ENCODE measurements around the gene FUZ. TPM values are rescaled to one million over a fixed set of nuclear protein-coding genes. Genes with fewer than 3 reads are reported as not detected.
A peak's percentile ranks its signal among the peaks of the same experiment; 100 is the strongest.

Gene FUZ
- total RNA-seq, 1 experiment from 2014 or later: 31.0 TPM

- in situ Hi-C loops (cut with HindIII; ENCODE audit: low pct_unique_long_range_greater_than_20kb, low sequenced_read_pairs): no loop called here
- no peak for DNase-seq (ENCODE audit: low read depth, low spot score)
Observed at GRCh38 chr19:49853852-49854377, 40.8 kb upstream of the FUZ start.

DNA sequence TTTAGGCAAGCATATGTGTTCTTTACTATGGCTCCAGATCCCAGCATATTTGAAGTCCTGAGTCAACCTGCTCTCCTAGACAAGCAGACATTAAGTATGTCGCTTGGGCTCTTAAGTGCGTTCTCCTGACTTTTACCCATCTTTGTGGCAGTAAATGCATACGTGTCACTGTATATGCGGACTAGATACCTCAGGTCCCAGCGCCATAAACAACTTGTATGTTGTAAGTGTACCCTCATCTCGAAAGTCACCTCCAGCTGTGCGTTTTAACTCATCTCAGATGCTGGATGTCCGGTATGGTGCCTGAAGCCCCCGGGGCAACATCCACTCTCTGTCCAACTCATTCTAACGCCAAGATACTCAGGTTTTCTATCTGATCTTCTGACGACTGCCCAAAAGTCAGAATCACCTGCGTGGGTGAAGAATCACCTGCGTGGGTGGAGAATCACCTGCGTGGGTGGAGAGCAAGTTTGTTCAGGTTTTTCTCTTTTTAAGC, 39.6 kb upstream of the FUZ start:
- in situ Hi-C loops (cut with HindIII; ENCODE audit: low pct_unique_long_range_greater_than_20kb, low sequenced_read_pairs): no loop called here
- no peak for DNase-seq (ENCODE audit: low read depth, low spot score)

GRCh38 chr19:49851456-49852259, 38.6 kb upstream of the FUZ start:
- in situ Hi-C loops (cut with HindIII; ENCODE audit: low pct_unique_long_range_greater_than_20kb, low sequenced_read_pairs): no loop called here
- DNase-seq (ENCODE audit: low read depth, low spot score): no peak

- in situ Hi-C loops (cut with HindIII; ENCODE audit: low pct_unique_long_range_greater_than_20kb, low sequenced_read_pairs): no loop called here
- DNase-seq (ENCODE audit: low read depth, low spot score): peak; percentile 86
Observed at GRCh38 chr19:49850487-49851342, 37.6 kb upstream of the FUZ start, which contains the start of gene PTOV1. Gene PTOV1 (plus strand): TSS chr19:49851159.

DNA sequence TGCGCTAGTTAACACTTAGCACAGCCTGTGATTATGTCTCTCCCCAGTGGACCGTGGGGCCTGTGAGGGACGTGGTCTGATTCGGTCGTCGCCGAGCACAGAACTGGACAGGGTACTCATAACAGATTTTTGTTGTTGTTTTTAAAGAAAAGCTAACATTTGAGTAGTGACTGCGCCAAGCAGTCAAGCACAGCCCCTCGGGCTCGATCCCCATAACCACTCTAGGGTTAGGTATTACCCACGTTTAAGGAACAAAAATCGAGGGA, 37.1 kb upstream of the FUZ start:
- in situ Hi-C loops (cut with HindIII; ENCODE audit: low pct_unique_long_range_greater_than_20kb, low sequenced_read_pairs): no loop called here
- DNase-seq (ENCODE audit: low read depth, low spot score): no peak

- in situ Hi-C loops (cut with HindIII; ENCODE audit: low pct_unique_long_range_greater_than_20kb, low sequenced_read_pairs): no loop called here
- DNase-seq (ENCODE audit: low read depth, low spot score): no peak
Observed at GRCh38 chr19:49849433-49850220, 36.5 kb upstream of the FUZ start.

GRCh38 chr19:49848938-49849337, 35.8 kb upstream of the FUZ start:
- in situ Hi-C loops (cut with HindIII; ENCODE audit: low pct_unique_long_range_greater_than_20kb, low sequenced_read_pairs): no loop called here
- no peak for DNase-seq (ENCODE audit: low read depth, low spot score)

DNA sequence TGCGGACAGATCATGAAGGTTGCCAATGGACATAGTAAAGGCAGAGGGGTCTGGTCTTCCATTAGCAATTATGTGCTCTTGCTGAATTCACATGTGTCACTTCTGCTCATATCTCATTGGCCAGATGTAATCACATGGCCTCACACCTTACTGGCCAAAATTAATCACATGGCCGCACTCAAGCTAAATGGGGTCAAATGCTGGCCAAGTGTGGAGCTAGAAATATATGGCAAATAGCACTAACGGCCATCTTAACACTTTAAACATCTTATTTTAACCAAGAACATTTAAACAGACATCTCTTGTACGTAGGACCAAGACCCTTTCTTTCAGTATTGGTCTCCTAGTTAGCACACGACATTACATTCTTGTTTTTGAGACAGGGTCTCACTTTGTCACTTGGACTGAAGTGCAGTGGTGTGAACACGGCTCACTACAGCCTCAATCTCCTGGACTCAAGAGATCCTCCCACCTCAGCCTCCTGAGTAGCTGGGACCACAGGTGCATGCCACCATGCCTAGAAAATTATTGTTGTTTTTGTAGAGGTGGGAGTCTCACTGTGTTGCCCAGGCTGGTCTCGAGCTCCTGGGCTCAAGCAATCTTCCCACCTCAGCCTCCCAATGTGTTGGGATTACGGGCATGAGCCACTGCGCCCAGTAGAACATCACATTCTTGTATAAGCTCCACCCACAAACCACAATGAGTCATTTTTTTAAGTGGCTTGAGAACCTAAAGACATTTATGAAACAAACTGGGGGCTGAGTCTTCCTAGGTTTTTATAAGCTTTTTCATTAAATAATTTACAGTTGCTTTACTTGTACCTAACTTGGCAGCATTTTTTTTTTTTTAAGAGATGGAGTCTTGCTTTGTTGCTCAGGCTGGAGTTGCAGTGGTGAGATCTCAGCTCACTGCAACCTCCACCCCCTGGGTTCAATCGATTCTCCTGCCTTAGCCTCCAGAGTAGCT, 34.9 kb upstream of the FUZ start:
- DNase-seq (ENCODE audit: low read depth, low spot score): peak; percentile 24
- in situ Hi-C loops (cut with HindIII; ENCODE audit: low pct_unique_long_range_greater_than_20kb, low sequenced_read_pairs): no loop called here

- DNase-seq (ENCODE audit: low read depth, low spot score): no peak
- in situ Hi-C loops (cut with HindIII; ENCODE audit: low pct_unique_long_range_greater_than_20kb, low sequenced_read_pairs): no loop called here
Observed at GRCh38 chr19:49846408-49846807, 33.3 kb upstream of the FUZ start.

DNA sequence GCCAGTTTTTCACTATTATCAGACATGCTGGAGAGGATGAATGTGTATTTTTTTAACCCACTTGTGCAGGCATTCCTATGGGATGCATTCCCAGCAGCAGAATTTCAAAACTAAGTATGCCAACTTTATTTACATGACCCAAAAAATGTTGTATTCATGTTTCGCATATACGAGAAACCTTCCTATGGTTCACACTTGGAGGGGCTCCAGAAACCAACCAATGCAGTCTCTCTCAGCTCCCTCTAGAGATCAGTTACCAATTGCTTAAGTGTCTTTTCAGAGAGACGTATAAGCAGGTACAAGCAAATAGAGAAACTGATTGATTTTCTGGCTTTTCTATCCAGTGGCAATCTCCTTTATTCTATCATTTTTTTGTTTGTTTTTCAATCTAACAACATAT, 32.3 kb upstream of the FUZ start:
- no peak for DNase-seq (ENCODE audit: low read depth, low spot score)
- in situ Hi-C loops (cut with HindIII; ENCODE audit: low pct_unique_long_range_greater_than_20kb, low sequenced_read_pairs): no loop called here

- DNase-seq (ENCODE audit: low read depth, low spot score): no peak
- in situ Hi-C loops (cut with HindIII; ENCODE audit: low pct_unique_long_range_greater_than_20kb, low sequenced_read_pairs): no loop called here
Observed at GRCh38 chr19:49844138-49845095, 31.3 kb upstream of the FUZ start.

GRCh38 chr19:49843265-49843664, 30.2 kb upstream of the FUZ start:
- no peak for DNase-seq (ENCODE audit: low read depth, low spot score)
- in situ Hi-C loops (cut with HindIII; ENCODE audit: low pct_unique_long_range_greater_than_20kb, low sequenced_read_pairs): no loop called here

GRCh38 chr19:49840736-49841249, 27.7 kb upstream of the FUZ start:
- no peak for DNase-seq (ENCODE audit: low read depth, low spot score)
- in situ Hi-C loops (cut with HindIII; ENCODE audit: low pct_unique_long_range_greater_than_20kb, low sequenced_read_pairs): no loop called here

GRCh38 chr19:49840321-49840720, 27.2 kb upstream of the FUZ start:
- in situ Hi-C loops (cut with HindIII; ENCODE audit: low pct_unique_long_range_greater_than_20kb, low sequenced_read_pairs): no loop called here
- DNase-seq (ENCODE audit: low read depth, low spot score): no peak

DNA sequence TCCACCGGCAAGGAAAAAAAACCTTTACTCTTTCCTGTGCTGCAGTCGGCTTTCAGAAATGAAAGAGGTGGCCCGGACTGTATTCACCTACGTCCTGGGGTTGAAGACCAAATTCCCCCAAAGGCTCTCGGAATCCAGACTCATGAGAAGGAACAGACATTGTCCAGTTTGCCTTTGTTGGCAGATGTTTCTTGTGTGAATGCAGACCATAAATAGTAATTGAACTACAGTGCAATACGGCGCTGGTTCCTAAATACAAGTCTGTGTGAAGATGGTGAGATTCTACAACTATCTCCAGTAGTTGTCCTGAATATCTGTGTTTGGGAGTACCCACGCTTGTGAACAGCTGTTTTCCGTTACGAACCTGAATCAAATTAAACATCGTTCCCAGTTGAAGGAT, 26.6 kb upstream of the FUZ start:
- in situ Hi-C loops (cut with HindIII; ENCODE audit: low pct_unique_long_range_greater_than_20kb, low sequenced_read_pairs): no loop called here
- no peak for DNase-seq (ENCODE audit: low read depth, low spot score)

Measured in SK-MEL-5 (cell line).